HepG2 (cell line): ENCODE results near the gene ABCG2. TPM values are rescaled to one million over a fixed set of nuclear protein-coding genes. Genes with fewer than 3 reads are reported as not detected.
"Not testable (repeated sequence)": the region's sequence is repeated elsewhere in the genome, so short reads cannot be mapped to it uniquely, and the experiment has no call there.

Source experiments
- ATAC-seq: fragments of 200-7000 bp; cut with Tn5 transposase; 3 replicates; pipeline ENCODE4 v1.9.1; 2020; ENCODE audit warnings: mild to moderate bottlenecking, moderate library complexity
- BruUV-seq: library from RNA; stranded (reverse); fragments of 400-500 nt; replicated peaks from 2 replicates; lab custom pipeline; 2021; lab: Mats Ljungman, UMichigan
- CTCF ChIA-PET: fragments of 300-600 bp; formaldehyde crosslinking; extraction: SDS; loops from one replicate; lab custom pipeline; 2021; ENCODE audit warnings: low total read pairs, inconsistent platforms, low intra/inter-chr PET ratio; lab: Yijun Ruan, JAX
- POLR2A ChIA-PET: fragments of 350-600 bp; sonication (Branson Sonifier 250); formaldehyde crosslinking; loops from one replicate; lab custom pipeline; 2020; ENCODE audit warnings: antibody characterized with exemption, inconsistent platforms; lab: Yijun Ruan, JAX
- DNase-seq: peaks from one replicate; pipeline ENCODE4 v3.0.0-alpha.2; 2015; ENCODE audit warnings: low spot score
- FAIRE-seq: peaks from 3 replicates; lab custom pipeline; 2011; peaks lifted over from hg19 to GRCh38; lab: Jason Lieb, UNC
- H2AFZ ChIP-seq: one replicate; pipeline ENCODE4 v1.6.1; 2011; ENCODE audit warnings: low read length, inconsistent platforms
- H3K27ac ChIP-seq: fragments of 300-600 bp; 3 replicates; pipeline ENCODE4 v1.8.0; 2011; ENCODE audit warnings: mixed run types, mild to moderate bottlenecking, mixed read lengths, low read length, inconsistent platforms; ENCODE audit not compliant: insufficient read depth; ENCODE audit errors: extremely low read length
- H3K27me3 ChIP-seq, 2 experiments: fragments of 200-600 bp in 1 of 2; 2 replicates in 1 of 2; 3 replicates in 1 of 2; pipeline versions ENCODE4 v1.6.0 to v1.8.0; 2011; ENCODE audit warnings: low read length in 2 of 2, mild to moderate bottlenecking in 2 of 2, moderate library complexity in 2 of 2, inconsistent platforms in 1 of 2; ENCODE audit not compliant: insufficient read depth in 2 of 2, control insufficient read depth in 1 of 2
- H3K36me3 ChIP-seq, 2 experiments: fragments of 200-600 bp in 1 of 2; replicated peaks in 1 of 2; 2 replicates in 1 of 2; 3 replicates in 1 of 2; pipeline versions ENCODE4 v1.5.1 to v1.8.0; 2011; ENCODE audit warnings: low read length in 2 of 2, inconsistent platforms in 1 of 2; ENCODE audit not compliant: insufficient read depth in 2 of 2, control insufficient read depth in 1 of 2
- H3K4me1 ChIP-seq: 2 replicates; pipeline ENCODE4 v1.5.1; 2012; ENCODE audit warnings: low read length, inconsistent platforms; ENCODE audit not compliant: insufficient read depth
- H3K4me2 ChIP-seq: 2 replicates; pipeline ENCODE4 v1.6.0; 2011; ENCODE audit warnings: low read depth, low read length, inconsistent platforms
- H3K4me3 ChIP-seq, 3 experiments: fragments of 200-600 bp in 1 of 3; sonication (generic), shearing (Covaris generic) in 1 of 3; replicated peaks in 1 of 3; 2 replicates each; pipeline ENCODE4 v1.5.1; 2011 to 2016; ENCODE audit warnings: low read length in 3 of 3, inconsistent platforms in 2 of 3, low read depth in 2 of 3, mild to moderate bottlenecking in 2 of 3, control low read depth in 1 of 3, mixed read lengths in 1 of 3; ENCODE audit not compliant: insufficient read depth in 1 of 3
- H3K79me2 ChIP-seq: one replicate; pipeline ENCODE4 v1.6.1; 2011; ENCODE audit warnings: low read length, inconsistent platforms; ENCODE audit not compliant: insufficient read depth
- H3K9ac ChIP-seq: 2 replicates; pipeline ENCODE4 v1.6.0; 2011; ENCODE audit warnings: mild to moderate bottlenecking, low read depth, low read length, inconsistent platforms; ENCODE audit not compliant: insufficient read depth
- H3K9me3 ChIP-seq: 2 replicates; pipeline ENCODE4 v1.5.1; 2012; ENCODE audit warnings: mild to moderate bottlenecking, low read length
- H4K20me1 ChIP-seq: 2 replicates; pipeline ENCODE4 v1.6.0; 2011; ENCODE audit warnings: inconsistent platforms, mild to moderate bottlenecking, low read length, moderate library complexity; ENCODE audit not compliant: insufficient read depth
- BCL6 ChIP-seq: IDR thresholded peaks from 2 replicates; pipeline ENCODE4 v1.6.1; 2016; ENCODE audit warnings: missing genetic modification reagents, missing compliant biosample characterization
- KDM4B ChIP-seq: sonication (generic); formaldehyde crosslinking; IDR thresholded peaks from 2 replicates; pipeline ENCODE4 v1.4.0; 2020; ENCODE audit warnings: missing genetic modification reagents
- MEF2D ChIP-seq: sonication (generic); formaldehyde crosslinking; IDR thresholded peaks from 2 replicates; pipeline ENCODE4 v1.5.1; 2020; ENCODE audit warnings: mild to moderate bottlenecking, missing genetic modification reagents
- MIXL1 ChIP-seq: IDR thresholded peaks from 2 replicates; pipeline ENCODE4 v1.6.1; 2016
- ZNF207 ChIP-seq: fragments of 450-650 bp; IDR thresholded peaks from 2 replicates; pipeline ENCODE4 v1.6.1; 2016; ENCODE audit warnings: antibody characterized with exemption, borderline replicate concordance
- WGBS: methylation state at CpG from one replicate; pipeline ENCODE4 v1.1.6; 2017; ENCODE audit warnings: low lambda C conversion rate; 5-methylcytosine and 5-hydroxymethylcytosine counted together
- in situ Hi-C: cut with HindIII; loops from 2 replicates; pipeline ENCODE4 v1.10.0; 2017; ENCODE audit warnings: low pct_unique_long_range_greater_than_20kb; ENCODE audit not compliant: extremely low pct_ligation_motif_present
- intact Hi-C: fragments of 100-400 bp; cut with micrococcal nuclease; formaldehyde crosslinking; loops from one replicate; pipeline ENCODE4 v1.10.0; 2022; ENCODE audit not compliant: unreplicated experiment
- polyA plus RNA-seq, 8 experiments: library from polyadenylated mRNA; depleted of rRNA in 3 of 8; stranded (reverse) in 7 of 8; unstranded in 1 of 8; fragments of >200 nt; fragmentation: Illumina TruSeq in 4 of 8; extraction: Trizol in 4 of 8; gene quantifications; 2 replicates each; pipeline versions ENCODE4 v1.2.1 to v1.2.3, GENCODE V29; 2011 to 2016; ENCODE audit warnings: low read depth in 4 of 8, missing spikeins in 1 of 8, mixed read lengths in 1 of 8; ENCODE audit not compliant: insufficient read depth in 1 of 8
- total RNA-seq, 5 experiments: library from RNA; depleted of rRNA; stranded (reverse); fragments of >200 nt; fragmentation: Illumina TruSeq; extraction: Trizol; gene quantifications; 2 replicates each; pipeline ENCODE4 v1.2.3, GENCODE V29; 2016; ENCODE audit warnings: low read depth in 1 of 5

ABCG2 gene
- total and polyA plus RNA-seq, 2 of the 13 experiments (the other 11 are each of a cell fraction or from before 2014, with no cell fraction given): 10.0 to 15.7 TPM

- ATAC-seq: peak; percentile 36
- intact Hi-C loops (loop anchor here (2.0 kb wide), 1 partner anchor 103 kb away; no protein-coding TSS in a partner anchor), in situ Hi-C loops (no loop called here)
- Histone ChIP-seq H3K36me3 (no peaks in the 10 kb centered on the region), H3K79me2 (no peaks in the 10 kb centered on the region), H3K9me3 (no peaks in the 10 kb centered on the region), H3K4me3 (peak overlapping the region; percentile 49 to 82 (median 75); a peak in 5 of 6 replicates), H3K4me1 (peaks cover 32% of the 10 kb centered on the region), H3K9ac (peak overlapping the region; percentile 50), H4K20me1 (no peaks in the 10 kb centered on the region), H2AFZ (peak overlapping the region; percentile 8), H3K27me3 (no peaks in the 10 kb centered on the region), H3K4me2 (peak overlapping the region; percentile 78), H3K27ac (peak overlapping the region; percentile 67)
- peak; percentile 16 for DNase-seq
- TF ChIP-seq BCL6 (CRISPR knock-in tag) (0 out of 2 replicates have a peak, but pooled peaks have one; percentile 9), KDM4B (CRISPR knock-in tag) (0 out of 2 replicates have a peak, but pooled peaks have one; percentile 34), MIXL1 (CRISPR knock-in tag) (0 out of 2 replicates have a peak, but pooled peaks have one; percentile 10), MEF2D (CRISPR knock-in tag) (0 out of 2 replicates have a peak, but pooled peaks have one; percentile 8), ZNF207 (no peak)
- no peak for FAIRE-seq
- WGBS: 17% methylated on average over 12 of the region's 12 CpGs
- ChIA-PET POLR2A (interaction anchor here (1.4 to 1.8 kb wide), 2 partner anchors 43 to 51 kb away, joined by 4 to 5 read pairs; no protein-coding TSS in a partner anchor), CTCF (no interaction called here)
- TSS peak; percentile 63 for BruUV-seq
These were observed 376 bp downstream of the ABCG2 start for GRCh38 chr4:88158038-88158488.

GRCh38 chr4:88152331-88152730 is 6.1 kb downstream of the ABCG2 start:
- H3K27ac ChIP-seq, H3K36me3 ChIP-seq, in situ Hi-C loops, H2AFZ ChIP-seq, DNase-seq, H3K27me3 ChIP-seq, H3K79me2 ChIP-seq, H3K4me2 ChIP-seq, intact Hi-C loops, H4K20me1 ChIP-seq, CTCF ChIA-PET, H3K9me3 ChIP-seq, POLR2A ChIA-PET, ATAC-seq, H3K9ac ChIP-seq, FAIRE-seq, H3K4me3 ChIP-seq, BruUV-seq: not testable (repeated sequence)
- 95% methylated on average over 8 of the region's 8 CpGs for WGBS
- peaks cover 21% of the 10 kb centered on the region for H3K4me1 ChIP-seq
